Measurements from ENCODE around the gene PLEKHO1. TPM values are rescaled to one million over a fixed set of nuclear protein-coding genes. Genes with fewer than 3 reads are reported as not detected.
"Not testable (repeated sequence)": the region's sequence is repeated elsewhere in the genome, so short reads cannot be mapped to it uniquely, and the experiment has no call there.

The PLEKHO1 gene
- total RNA-seq (2014; rRNA removed; shearing (Covaris generic)), result 66.9 and 75.8 TPM in 2 replicates

GRCh38 chr1:150149271-150150132, at the start of gene PLEKHO1:
PLEKHO1 (plus strand) TSS chr1:150149916; CDS start chr1:150150258, 342 bp downstream.
- peak; percentile 89 for DNase-seq (ENCODE audit: low read depth)

- no peak for DNase-seq (ENCODE audit: low read depth)
Observed at GRCh38 chr1:150102986-150103385, 46.7 kb upstream of the PLEKHO1 start.

GRCh38 chr1:150106341-150106740, 43.4 kb upstream of the PLEKHO1 start:
- no peak for DNase-seq (ENCODE audit: low read depth)

GRCh38 chr1:150109586-150109985, 40.1 kb upstream of the PLEKHO1 start:
- DNase-seq (ENCODE audit: low read depth), result no peak

- no peak for DNase-seq (ENCODE audit: low read depth)
Observed at GRCh38 chr1:150110116-150110515, 39.6 kb upstream of the PLEKHO1 start.

GRCh38 chr1:150111670-150112069, 38.0 kb upstream of the PLEKHO1 start:
- no peak for DNase-seq (ENCODE audit: low read depth)

- DNase-seq (ENCODE audit: low read depth), result no peak
Observed at GRCh38 chr1:150115121-150115520, 34.6 kb upstream of the PLEKHO1 start.

GRCh38 chr1:150118716-150119115, 31.0 kb upstream of the PLEKHO1 start:
- no peak for DNase-seq (ENCODE audit: low read depth)

- no peak for DNase-seq (ENCODE audit: low read depth)
Observed at GRCh38 chr1:150121236-150121862, 28.4 kb upstream of the PLEKHO1 start.

- no peak for DNase-seq (ENCODE audit: low read depth)
Observed at GRCh38 chr1:150126811-150127210, 22.9 kb upstream of the PLEKHO1 start.

GRCh38 chr1:150127464-150127863, 22.3 kb upstream of the PLEKHO1 start:
- no peak for DNase-seq (ENCODE audit: low read depth)

- DNase-seq (ENCODE audit: low read depth), result peak; percentile 38
Observed at GRCh38 chr1:150127868-150128267, 21.8 kb upstream of the PLEKHO1 start.

GRCh38 chr1:150132372-150132771, 17.3 kb upstream of the PLEKHO1 start:
- no peak for DNase-seq (ENCODE audit: low read depth)

- no peak for DNase-seq (ENCODE audit: low read depth)
Observed at GRCh38 chr1:150134537-150134936, 15.2 kb upstream of the PLEKHO1 start.

GRCh38 chr1:150135400-150135799, 14.3 kb upstream of the PLEKHO1 start:
- DNase-seq (ENCODE audit: low read depth), result peak; percentile 29

- no peak for DNase-seq (ENCODE audit: low read depth)
Observed at GRCh38 chr1:150138044-150138443, 11.7 kb upstream of the PLEKHO1 start.

GRCh38 chr1:150141452-150141851, 8.3 kb upstream of the PLEKHO1 start:
- DNase-seq (ENCODE audit: low read depth), result no peak

- DNase-seq (ENCODE audit: low read depth), result no peak
Observed at GRCh38 chr1:150142083-150142482, 7.6 kb upstream of the PLEKHO1 start.

- no peak for DNase-seq (ENCODE audit: low read depth)
Observed at GRCh38 chr1:150144606-150145005, 5.1 kb upstream of the PLEKHO1 start.

- DNase-seq (ENCODE audit: low read depth), result not testable (repeated sequence)
Observed at GRCh38 chr1:150146016-150146415, 3.7 kb upstream of the PLEKHO1 start.

GRCh38 chr1:150146849-150147542, 2.7 kb upstream of the PLEKHO1 start:
- DNase-seq (ENCODE audit: low read depth), result no peak

GRCh38 chr1:150148837-150149270, 862 bp upstream of the PLEKHO1 start:
- DNase-seq (ENCODE audit: low read depth), result no peak

Data from Daoy (cell line).